ENCODE measurements around the gene VTI1A. TPM values are rescaled to one million over a fixed set of nuclear protein-coding genes. Genes with fewer than 3 reads are reported as not detected.

The VTI1A gene
- total RNA-seq, 1 donor from 2014 or later = 35.2 TPM

GRCh38 chr10:112614072-112614471, 167.1 kb downstream of the VTI1A start:
- H3K9me3 Mint-ChIP-seq = peaks cover 4% of the 10 kb centered on the region
- no peaks in the 10 kb centered on the region for H3K4me1 Mint-ChIP-seq
- no peaks in the 10 kb centered on the region for H3K36me3 Mint-ChIP-seq (ENCODE audit: low read depth)
- no peak overlapping the region for H3K4me3 Mint-ChIP-seq
- H3K27ac Mint-ChIP-seq = no peak overlapping the region
- intact Hi-C loops (cut with micrococcal nuclease) = no loop called here
- no peak for DNase-seq
- no peaks in the 10 kb centered on the region for H3K27me3 Mint-ChIP-seq

GRCh38 chr10:112614586-112614985, 167.6 kb downstream of the VTI1A start:
- DNase-seq = no peak
- Mint-ChIP-seq H3K27me3 (no peaks in the 10 kb centered on the region), H3K27ac (no peak overlapping the region), H3K9me3 (peaks cover 4% of the 10 kb centered on the region), H3K4me1 (no peaks in the 10 kb centered on the region), H3K4me3 (no peak overlapping the region), H3K36me3 (ENCODE audit: low read depth) (no peaks in the 10 kb centered on the region)
- intact Hi-C loops (cut with micrococcal nuclease) = no loop called here

- no peaks in the 10 kb centered on the region for H3K4me1 Mint-ChIP-seq
- H3K36me3 Mint-ChIP-seq (ENCODE audit: low read depth) = no peaks in the 10 kb centered on the region
- DNase-seq = no peak
- H3K27ac Mint-ChIP-seq = no peak overlapping the region
- no peak overlapping the region for H3K4me3 Mint-ChIP-seq
- intact Hi-C loops (cut with micrococcal nuclease) = no loop called here
- peaks cover 4% of the 10 kb centered on the region for H3K9me3 Mint-ChIP-seq
- H3K27me3 Mint-ChIP-seq = no peaks in the 10 kb centered on the region
These were observed 168.3 kb downstream of the VTI1A start for GRCh38 chr10:112615269-112615668.

GRCh38 chr10:112616647-112617046, 169.6 kb downstream of the VTI1A start:
- H3K27ac Mint-ChIP-seq = no peak overlapping the region
- H3K4me1 Mint-ChIP-seq = no peaks in the 10 kb centered on the region
- H3K36me3 Mint-ChIP-seq (ENCODE audit: low read depth) = no peaks in the 10 kb centered on the region
- intact Hi-C loops (cut with micrococcal nuclease) = no loop called here
- H3K27me3 Mint-ChIP-seq = no peaks in the 10 kb centered on the region
- no peak for DNase-seq
- no peak overlapping the region for H3K4me3 Mint-ChIP-seq
- H3K9me3 Mint-ChIP-seq = peaks cover 4% of the 10 kb centered on the region

GRCh38 chr10:112618814-112619213, 171.8 kb downstream of the VTI1A start:
- Mint-ChIP-seq H3K4me1 (no peaks in the 10 kb centered on the region), H3K27me3 (no peaks in the 10 kb centered on the region), H3K4me3 (no peak overlapping the region), H3K36me3 (ENCODE audit: low read depth) (no peaks in the 10 kb centered on the region), H3K9me3 (peaks cover 4% of the 10 kb centered on the region), H3K27ac (no peak overlapping the region)
- intact Hi-C loops (cut with micrococcal nuclease) = no loop called here
- no peak for DNase-seq

- Mint-ChIP-seq H3K27ac (no peak overlapping the region), H3K36me3 (ENCODE audit: low read depth) (no peaks in the 10 kb centered on the region), H3K9me3 (peaks cover 4% of the 10 kb centered on the region), H3K4me3 (no peak overlapping the region), H3K27me3 (no peaks in the 10 kb centered on the region), H3K4me1 (no peaks in the 10 kb centered on the region)
- intact Hi-C loops (cut with micrococcal nuclease) = no loop called here
- DNase-seq = no peak
These were observed 172.5 kb downstream of the VTI1A start for GRCh38 chr10:112619556-112619955.

GRCh38 chr10:112622786-112623185, 175.8 kb downstream of the VTI1A start:
- no peaks in the 10 kb centered on the region for H3K9me3 Mint-ChIP-seq
- intact Hi-C loops (cut with micrococcal nuclease) = no loop called here
- H3K4me3 Mint-ChIP-seq = no peak overlapping the region
- no peaks in the 10 kb centered on the region for H3K36me3 Mint-ChIP-seq (ENCODE audit: low read depth)
- no peaks in the 10 kb centered on the region for H3K27me3 Mint-ChIP-seq
- H3K4me1 Mint-ChIP-seq = no peaks in the 10 kb centered on the region
- no peak for DNase-seq
- no peak overlapping the region for H3K27ac Mint-ChIP-seq

- Mint-ChIP-seq H3K9me3 (no peaks in the 10 kb centered on the region), H3K36me3 (ENCODE audit: low read depth) (no peaks in the 10 kb centered on the region), H3K4me3 (no peak overlapping the region), H3K27me3 (no peaks in the 10 kb centered on the region), H3K4me1 (no peaks in the 10 kb centered on the region), H3K27ac (no peak overlapping the region)
- intact Hi-C loops (cut with micrococcal nuclease) = no loop called here
- DNase-seq = no peak
These were observed 177.6 kb downstream of the VTI1A start for GRCh38 chr10:112624546-112625048.

GRCh38 chr10:112628951-112629609, 182.1 kb downstream of the VTI1A start:
- intact Hi-C loops (cut with micrococcal nuclease) = no loop called here
- Mint-ChIP-seq H3K9me3 (no peaks in the 10 kb centered on the region), H3K27ac (no peak overlapping the region), H3K36me3 (ENCODE audit: low read depth) (no peaks in the 10 kb centered on the region), H3K27me3 (no peaks in the 10 kb centered on the region), H3K4me1 (no peaks in the 10 kb centered on the region), H3K4me3 (no peak overlapping the region)
- no peak for DNase-seq

- no peaks in the 10 kb centered on the region for H3K9me3 Mint-ChIP-seq
- no peak overlapping the region for H3K4me3 Mint-ChIP-seq
- H3K4me1 Mint-ChIP-seq = no peaks in the 10 kb centered on the region
- DNase-seq = no peak
- no peak overlapping the region for H3K27ac Mint-ChIP-seq
- intact Hi-C loops (cut with micrococcal nuclease) = no loop called here
- H3K36me3 Mint-ChIP-seq (ENCODE audit: low read depth) = no peaks in the 10 kb centered on the region
- H3K27me3 Mint-ChIP-seq = no peaks in the 10 kb centered on the region
These were observed 184.7 kb downstream of the VTI1A start for GRCh38 chr10:112631501-112632400.

- no peaks in the 10 kb centered on the region for H3K36me3 Mint-ChIP-seq (ENCODE audit: low read depth)
- H3K4me1 Mint-ChIP-seq = no peaks in the 10 kb centered on the region
- intact Hi-C loops (cut with micrococcal nuclease) = no loop called here
- H3K4me3 Mint-ChIP-seq = no peak overlapping the region
- no peak for DNase-seq
- H3K27ac Mint-ChIP-seq = no peak overlapping the region
- no peaks in the 10 kb centered on the region for H3K9me3 Mint-ChIP-seq
- H3K27me3 Mint-ChIP-seq = no peaks in the 10 kb centered on the region
These were observed 187.2 kb downstream of the VTI1A start for GRCh38 chr10:112634096-112634830.

GRCh38 chr10:112637901-112638300, 190.9 kb downstream of the VTI1A start:
- intact Hi-C loops (cut with micrococcal nuclease) = no loop called here
- H3K36me3 Mint-ChIP-seq (ENCODE audit: low read depth) = no peaks in the 10 kb centered on the region
- H3K27ac Mint-ChIP-seq = no peak overlapping the region
- H3K4me1 Mint-ChIP-seq = no peaks in the 10 kb centered on the region
- no peaks in the 10 kb centered on the region for H3K9me3 Mint-ChIP-seq
- no peak for DNase-seq
- no peak overlapping the region for H3K4me3 Mint-ChIP-seq
- no peaks in the 10 kb centered on the region for H3K27me3 Mint-ChIP-seq

- H3K27me3 Mint-ChIP-seq = no peaks in the 10 kb centered on the region
These were observed 192.3 kb downstream of the VTI1A start for GRCh38 chr10:112639298-112639697.

GRCh38 chr10:112640638-112641037, 193.6 kb downstream of the VTI1A start:
- H3K27ac Mint-ChIP-seq = no peak overlapping the region
- H3K36me3 Mint-ChIP-seq (ENCODE audit: low read depth) = no peaks in the 10 kb centered on the region
- no peaks in the 10 kb centered on the region for H3K4me1 Mint-ChIP-seq
- no peak overlapping the region for H3K4me3 Mint-ChIP-seq
- no peaks in the 10 kb centered on the region for H3K9me3 Mint-ChIP-seq
- no peak for DNase-seq
- intact Hi-C loops (cut with micrococcal nuclease) = no loop called here
- no peaks in the 10 kb centered on the region for H3K27me3 Mint-ChIP-seq

More at GRCh38 chr10:112639298-112639697, 192.3 kb downstream of the VTI1A start:
- DNase-seq = no peak
- Mint-ChIP-seq H3K4me1 (no peaks in the 10 kb centered on the region), H3K4me3 (no peak overlapping the region), H3K27ac (no peak overlapping the region), H3K9me3 (no peaks in the 10 kb centered on the region), H3K36me3 (ENCODE audit: low read depth) (no peaks in the 10 kb centered on the region)
- intact Hi-C loops (cut with micrococcal nuclease) = no loop called here
